HEK293 (cell line): Measurements from ENCODE around the gene TAF11L5.
"Not testable (repeated sequence)": the region's sequence is repeated elsewhere in the genome, so short reads cannot be mapped to it uniquely, and the experiment has no call there.

ENCODE experiments used
- CTCF ChIA-PET: fragments of 350-600 bp; formaldehyde crosslinking; extraction: SDS; loops from one replicate; lab custom pipeline; 2021; ENCODE audit warnings: antibody characterized with exemption; lab: Yijun Ruan, JAX
- POLR2A ChIA-PET: fragments of 300-600 bp; formaldehyde crosslinking; extraction: SDS; loops from one replicate; lab custom pipeline; 2020; ENCODE audit warnings: antibody characterized with exemption, inconsistent platforms; lab: Yijun Ruan, JAX
- H3K27ac ChIP-seq: fragments of 200-500 bp; sonication (Bioruptor generic); 2 replicates; pipeline ENCODE4 v1.5.1; 2014; ENCODE audit warnings: low read depth, low read length, control low read depth, inconsistent platforms; ENCODE audit errors: extremely low read depth
- H3K36me3 ChIP-seq, 2 experiments: fragments of 200-500 bp in 1 of 2; sonication (Bioruptor generic) in 1 of 2; 1 replicate in 1 of 2; 2 replicates in 1 of 2; pipeline ENCODE4 v1.5.1; 2014 to 2017; ENCODE audit warnings: inconsistent platforms in 2 of 2, low read length in 2 of 2; ENCODE audit not compliant: control insufficient read depth in 2 of 2, insufficient read depth in 1 of 2
- H3K4me1 ChIP-seq: fragments of 200-500 bp; sonication (Bioruptor generic); 2 replicates; pipeline ENCODE4 v1.5.1; 2014; ENCODE audit warnings: mild to moderate bottlenecking, low read length, inconsistent platforms; ENCODE audit not compliant: control insufficient read depth, insufficient read depth
- H3K4me3 ChIP-seq: 2 replicates; pipeline ENCODE4 v1.5.1; 2011; ENCODE audit warnings: low read depth, mild to moderate bottlenecking, control low read depth, low read length, moderate library complexity
- H3K9me3 ChIP-seq: fragments of 200-500 bp; sonication (Bioruptor generic); 2 replicates; pipeline ENCODE4 v1.5.1; 2014; ENCODE audit warnings: low read depth, low read length, inconsistent platforms; ENCODE audit not compliant: control insufficient read depth, insufficient read depth
- ATF2 ChIP-seq: fragments of 450-650 bp; formaldehyde crosslinking; IDR thresholded peaks from 2 replicates; pipeline ENCODE4 v1.5.1; 2016; ENCODE audit warnings: missing biosample characterization, missing genetic modification characterization, low read depth
- BCL11A ChIP-seq: fragments of 450-650 bp; formaldehyde crosslinking; IDR thresholded peaks from 2 replicates; pipeline ENCODE4 v1.5.1; 2016; ENCODE audit warnings: low read depth, missing biosample characterization, missing genetic modification characterization
- GLI4 ChIP-seq: fragments of 450-650 bp; formaldehyde crosslinking; IDR thresholded peaks from 2 replicates; pipeline ENCODE4 v1.5.1; 2016; ENCODE audit warnings: missing biosample characterization, missing genetic modification characterization
- OSR2 ChIP-seq: fragments of 450-650 bp; formaldehyde crosslinking; IDR thresholded peaks from 2 replicates; pipeline ENCODE4 v1.5.1; 2016; ENCODE audit warnings: missing biosample characterization, missing genetic modification characterization
- RBAK ChIP-seq: fragments of 450-650 bp; formaldehyde crosslinking; IDR thresholded peaks from 2 replicates; pipeline ENCODE4 v1.5.1; 2016; ENCODE audit warnings: missing biosample characterization, missing genetic modification characterization
- ZNF19 ChIP-seq: fragments of 450-650 bp; formaldehyde crosslinking; IDR thresholded peaks from 2 replicates; pipeline ENCODE4; 2016; ENCODE audit warnings: missing biosample characterization, missing genetic modification characterization, low read depth
- ZNF239 ChIP-seq: fragments of 450-650 bp; formaldehyde crosslinking; IDR thresholded peaks from 2 replicates; pipeline ENCODE4 v1.5.1; 2016; ENCODE audit warnings: missing biosample characterization, missing genetic modification characterization
- ZNF24 ChIP-seq: fragments of 450-650 bp; formaldehyde crosslinking; IDR thresholded peaks from 2 replicates; pipeline ENCODE4 v1.5.1; 2016; ENCODE audit warnings: missing biosample characterization, missing genetic modification characterization
- ZNF248 ChIP-seq: fragments of 450-650 bp; formaldehyde crosslinking; IDR thresholded peaks from 2 replicates; pipeline ENCODE4 v1.5.1; 2017; ENCODE audit warnings: missing biosample characterization, missing genetic modification characterization
- ZNF362 ChIP-seq: fragments of 450-650 bp; formaldehyde crosslinking; IDR thresholded peaks from 2 replicates; pipeline ENCODE4 v1.5.1; 2016; ENCODE audit warnings: missing biosample characterization, missing genetic modification characterization
- ZNF398 ChIP-seq: fragments of 450-650 bp; formaldehyde crosslinking; IDR thresholded peaks from 2 replicates; pipeline ENCODE4 v1.5.1; 2017; ENCODE audit warnings: missing biosample characterization, missing genetic modification characterization
- ZNF560 ChIP-seq: fragments of 450-650 bp; formaldehyde crosslinking; IDR thresholded peaks from 2 replicates; pipeline ENCODE4 v1.5.1; 2017; ENCODE audit warnings: missing biosample characterization, missing genetic modification characterization, borderline replicate concordance
- ZNF664 ChIP-seq: fragments of 450-650 bp; formaldehyde crosslinking; IDR thresholded peaks from 2 replicates; pipeline ENCODE4 v1.5.1; 2016; ENCODE audit warnings: missing biosample characterization, missing genetic modification characterization
- ZSCAN16 ChIP-seq: fragments of 450-650 bp; formaldehyde crosslinking; IDR thresholded peaks from 2 replicates; pipeline ENCODE4 v1.5.1; 2016; ENCODE audit warnings: missing biosample characterization, missing genetic modification characterization

Gene TAF11L5

GRCh38 chr5:17524935-17525334, at the start of gene TAF11L5:
TSS of gene TAF11L5 (plus strand) at chr5:17525235.
- H3K36me3 ChIP-seq, H3K4me3 ChIP-seq, POLR2A ChIA-PET, H3K4me1 ChIP-seq, H3K9me3 ChIP-seq, H3K27ac ChIP-seq, CTCF ChIA-PET: not testable (repeated sequence)

GRCh38 chr5:17477043-17477442, 48.0 kb upstream of the TAF11L5 start:
- ChIA-PET CTCF (no interaction called here), POLR2A (no interaction called here)
- Histone ChIP-seq H3K36me3 (no peaks in the 10 kb centered on the region), H3K9me3 (no peaks in the 10 kb centered on the region), H3K4me3 (no peak overlapping the region), H3K27ac (no peak overlapping the region)
- TF ChIP-seq ZNF664 (tag by site-specific recombination) (no peak), BCL11A (tag by site-specific recombination) (no peak), ZNF19 (no peak), ZNF248 (tag by site-specific recombination) (no peak), ZNF24 (tag by site-specific recombination) (no peak)
- TF ChIP-seq, all 188 proteins: peak for 0
- no peaks in the 10 kb centered on the region for H3K4me1 ChIP-seq

- POLR2A ChIA-PET = no interaction called here
- Histone ChIP-seq H3K27ac (no peak overlapping the region), H3K9me3 (no peaks in the 10 kb centered on the region), H3K4me1 (no peaks in the 10 kb centered on the region), H3K36me3 (no peaks in the 10 kb centered on the region), H3K4me3 (no peak overlapping the region)
- CTCF ChIA-PET = interaction anchor here (0.6 kb wide), 1 partner anchor 168 kb away, joined by 4 read pairs; no protein-coding TSS in a partner anchor
- TF ChIP-seq RBAK (tag by site-specific recombination) = no peak
- TF ChIP-seq OSR2 (tag by site-specific recombination) = peak; percentile 38; the same call in 1 of the 2 replicates
These were observed 47.3 kb upstream of the TAF11L5 start for GRCh38 chr5:17477573-17478265.

- Histone ChIP-seq H3K27ac (no peak overlapping the region), H3K4me1 (no peaks in the 10 kb centered on the region), H3K36me3 (no peaks in the 10 kb centered on the region), H3K9me3 (no peaks in the 10 kb centered on the region), H3K4me3 (no peak overlapping the region)
- CTCF ChIA-PET = interaction anchor here (0.7 to 1.1 kb wide), 2 partner anchors 14 to 267 kb away, joined by 3 to 4 read pairs; no protein-coding TSS in a partner anchor
- POLR2A ChIA-PET = no interaction called here
- TF ChIP-seq ZNF239 (no peak), ZSCAN16 (no peak), ZNF362 (no peak), GLI4 (tag by site-specific recombination) (no peak), ZNF560 (no peak), ZNF398 (tag by site-specific recombination) (no peak), ATF2 (tag by site-specific recombination) (no peak)
These were observed 43.7 kb upstream of the TAF11L5 start for GRCh38 chr5:17481378-17481777.
